Mucosa of stomach (tissue), 1 donor: ENCODE measurements around the gene ABCC8.

Source experiments
- H3K27me3 ChIP-seq: one replicate; pipeline ENCODE4 v1.7.0; 2013; ENCODE audit warnings: mild to moderate bottlenecking, low read length; ENCODE audit not compliant: control insufficient read depth, insufficient read depth
- H3K36me3 ChIP-seq: one replicate; pipeline ENCODE4 v1.7.0; 2013; ENCODE audit warnings: low read length; ENCODE audit not compliant: control insufficient read depth, insufficient read depth
- H3K4me1 ChIP-seq: one replicate; pipeline ENCODE4 v1.7.0; 2013; ENCODE audit warnings: mild to moderate bottlenecking, low read length; ENCODE audit not compliant: control insufficient read depth, insufficient read depth
- H3K4me3 ChIP-seq: one replicate; pipeline ENCODE4 v1.7.0; 2013; ENCODE audit warnings: low read length
- H3K9ac ChIP-seq: one replicate; pipeline ENCODE4 v1.7.0; 2013; ENCODE audit warnings: mild to moderate bottlenecking, low read length, moderate library complexity
- H3K9me3 ChIP-seq: one replicate; pipeline ENCODE4 v1.7.0; 2013; ENCODE audit warnings: mild to moderate bottlenecking, low read length, moderate library complexity; ENCODE audit not compliant: control insufficient read depth
- donor health status: Pancreatic carcinoma.

The ABCC8 gene

DNA sequence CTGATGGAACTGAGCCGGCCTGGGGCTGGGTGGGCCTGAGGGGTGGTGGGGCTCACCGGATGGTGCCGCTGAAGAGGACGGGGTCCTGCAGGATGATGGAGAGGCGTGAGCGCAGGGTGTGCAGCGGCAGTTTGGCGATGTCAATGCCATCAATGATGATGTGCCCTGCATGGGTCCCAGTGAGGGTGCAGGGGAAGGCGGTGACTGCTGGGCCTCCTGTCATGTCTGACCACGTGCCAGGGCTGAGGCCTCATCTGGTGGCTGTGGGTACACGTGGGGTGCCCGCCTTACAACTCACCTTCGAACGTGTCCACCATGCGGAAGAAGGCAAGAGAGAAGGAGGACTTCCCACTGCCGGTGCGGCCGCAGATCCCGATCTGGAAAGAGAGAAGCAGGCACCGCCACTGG is 81.1 kb downstream of the ABCC8 start:
- Histone ChIP-seq H3K4me1 (no peaks in the 10 kb centered on the region), H3K27me3 (peaks cover 8% of the 10 kb centered on the region), H3K4me3 (no peak overlapping the region), H3K9ac (no peak overlapping the region), H3K9me3 (no peaks in the 10 kb centered on the region), H3K36me3 (no peaks in the 10 kb centered on the region)

- H3K36me3 ChIP-seq, result no peaks in the 10 kb centered on the region
- no peaks in the 10 kb centered on the region for H3K4me1 ChIP-seq
- H3K9ac ChIP-seq, result no peak overlapping the region
- H3K27me3 ChIP-seq, result peaks cover 8% of the 10 kb centered on the region
- no peak overlapping the region for H3K4me3 ChIP-seq
- no peaks in the 10 kb centered on the region for H3K9me3 ChIP-seq
These were observed 81.8 kb downstream of the ABCC8 start for GRCh38 chr11:17394743-17395390.

DNA sequence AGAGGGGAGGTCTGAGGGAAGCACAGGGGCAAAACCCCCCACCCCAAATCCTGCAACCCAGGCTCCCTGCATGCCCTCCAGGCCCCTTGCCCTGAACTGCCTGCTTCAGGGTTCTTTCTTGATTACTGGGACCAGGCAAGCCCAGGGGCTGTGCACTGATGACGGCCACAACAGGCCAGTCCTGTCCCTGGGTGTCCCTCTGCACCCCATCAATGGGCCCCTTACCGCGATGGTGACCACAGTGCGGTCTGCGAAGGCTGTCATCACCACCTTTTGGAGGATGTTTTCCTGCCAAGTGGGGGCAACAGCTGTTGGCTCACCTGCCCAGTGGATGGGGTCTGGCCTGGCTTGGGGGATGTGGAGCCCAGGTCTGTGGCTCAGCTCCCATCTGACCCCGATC is 83.2 kb downstream of the ABCC8 start:
- no peaks in the 10 kb centered on the region for H3K9me3 ChIP-seq

DNA sequence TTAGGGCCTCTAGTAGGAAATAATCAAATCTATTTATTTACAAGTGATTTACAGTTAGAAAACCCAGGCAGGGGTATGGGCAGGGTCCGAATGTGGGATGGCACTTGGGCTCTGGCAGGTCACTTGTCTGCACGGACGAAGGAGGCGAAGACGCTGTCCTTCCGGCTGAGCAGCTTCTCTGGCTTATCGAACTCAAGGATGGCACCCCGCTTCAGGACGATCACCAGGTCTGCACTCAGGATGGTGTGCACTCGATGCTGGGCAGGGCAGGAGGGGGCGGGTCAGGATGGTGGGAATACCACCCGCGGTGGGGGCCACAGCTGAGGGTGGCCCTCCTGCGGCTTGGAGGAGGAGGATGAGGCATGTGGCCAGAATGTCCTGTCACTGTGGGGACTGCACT is 83.8 kb downstream of the ABCC8 start:
- no peaks in the 10 kb centered on the region for H3K9me3 ChIP-seq

More for the DNA sequence above, 83.2 kb downstream of the ABCC8 start:
- peaks cover 5% of the 10 kb centered on the region for H3K27me3 ChIP-seq
- no peaks in the 10 kb centered on the region for H3K36me3 ChIP-seq
- H3K9ac ChIP-seq, result no peak overlapping the region
- H3K4me1 ChIP-seq, result no peaks in the 10 kb centered on the region
- no peak overlapping the region for H3K4me3 ChIP-seq

GRCh38 chr11:17391493-17392355 is 84.9 kb downstream of the ABCC8 start:
- no peaks in the 10 kb centered on the region for H3K27me3 ChIP-seq
- H3K4me3 ChIP-seq, result no peak overlapping the region
- H3K9ac ChIP-seq, result no peak overlapping the region
- no peaks in the 10 kb centered on the region for H3K36me3 ChIP-seq
- H3K4me1 ChIP-seq, result no peaks in the 10 kb centered on the region
- no peaks in the 10 kb centered on the region for H3K9me3 ChIP-seq

More for the DNA sequence above, 83.8 kb downstream of the ABCC8 start:
- Histone ChIP-seq H3K36me3 (no peaks in the 10 kb centered on the region), H3K9ac (no peak overlapping the region), H3K27me3 (no peaks in the 10 kb centered on the region), H3K4me3 (no peak overlapping the region), H3K4me1 (no peaks in the 10 kb centered on the region)

GRCh38 chr11:17389957-17390649 is 86.5 kb downstream of the ABCC8 start:
- H3K27me3 ChIP-seq, result no peaks in the 10 kb centered on the region
- H3K36me3 ChIP-seq, result no peaks in the 10 kb centered on the region
- H3K4me1 ChIP-seq, result no peaks in the 10 kb centered on the region
- H3K4me3 ChIP-seq, result no peak overlapping the region
- peak overlapping the region; percentile 36 for H3K9ac ChIP-seq
- no peaks in the 10 kb centered on the region for H3K9me3 ChIP-seq

DNA sequence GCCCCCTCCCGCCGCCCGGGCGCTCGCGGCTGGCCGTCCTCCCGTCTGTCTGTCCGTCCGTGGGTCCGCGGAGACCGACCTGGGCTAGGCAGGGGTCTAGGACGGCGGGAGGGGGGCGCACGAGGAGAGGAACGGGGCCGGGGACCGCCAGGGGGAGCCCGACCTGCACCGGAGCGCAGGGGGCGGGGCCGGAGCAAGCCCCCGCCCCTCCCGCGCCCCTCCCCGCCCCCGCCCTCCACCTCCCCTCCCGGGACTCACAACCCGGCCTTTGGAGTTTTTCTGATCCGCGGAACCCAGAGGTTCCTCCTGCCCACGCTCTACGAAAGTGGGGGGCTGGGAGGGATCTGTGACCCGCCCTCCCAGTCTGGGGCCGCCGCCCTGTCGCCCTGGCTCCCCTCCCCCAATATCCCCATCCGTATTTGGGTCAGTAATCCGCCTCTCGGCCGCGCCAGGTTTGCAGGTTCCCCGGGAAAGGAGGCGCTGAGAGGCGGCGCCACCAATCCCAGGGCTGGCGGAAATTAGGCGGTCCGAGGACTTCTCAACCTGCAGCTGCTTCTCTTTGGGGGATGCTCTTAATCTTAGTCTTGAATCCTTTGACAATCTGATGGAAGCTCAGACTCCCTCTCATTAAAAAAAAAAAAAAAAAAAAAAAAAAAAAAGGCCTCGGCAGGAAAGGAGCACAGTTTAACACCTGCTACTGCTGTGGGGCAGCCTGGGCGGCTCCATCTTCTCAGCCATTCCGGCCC is 87.3 kb downstream of the ABCC8 start:
- no peaks in the 10 kb centered on the region for H3K9me3 ChIP-seq
- H3K4me3 ChIP-seq, result no peak overlapping the region
- H3K9ac ChIP-seq, result peak overlapping the region; percentile 36
- H3K36me3 ChIP-seq, result no peaks in the 10 kb centered on the region
- H3K27me3 ChIP-seq, result no peaks in the 10 kb centered on the region
- H3K4me1 ChIP-seq, result no peaks in the 10 kb centered on the region

GRCh38 chr11:17388609-17389210 is 87.9 kb downstream of the ABCC8 start, which contains the start of gene KCNJ11:
Gene KCNJ11 (minus strand): TSS chr11:17388659. CDS start chr11:17388091, 568 bp downstream.
- Histone ChIP-seq H3K4me1 (no peaks in the 10 kb centered on the region), H3K27me3 (no peaks in the 10 kb centered on the region), H3K9me3 (no peaks in the 10 kb centered on the region), H3K4me3 (no peak within 1 kb of the TSS), H3K9ac (peak within 1 kb of the TSS; percentile 36), H3K36me3 (no peaks in the 10 kb centered on the region)

DNA sequence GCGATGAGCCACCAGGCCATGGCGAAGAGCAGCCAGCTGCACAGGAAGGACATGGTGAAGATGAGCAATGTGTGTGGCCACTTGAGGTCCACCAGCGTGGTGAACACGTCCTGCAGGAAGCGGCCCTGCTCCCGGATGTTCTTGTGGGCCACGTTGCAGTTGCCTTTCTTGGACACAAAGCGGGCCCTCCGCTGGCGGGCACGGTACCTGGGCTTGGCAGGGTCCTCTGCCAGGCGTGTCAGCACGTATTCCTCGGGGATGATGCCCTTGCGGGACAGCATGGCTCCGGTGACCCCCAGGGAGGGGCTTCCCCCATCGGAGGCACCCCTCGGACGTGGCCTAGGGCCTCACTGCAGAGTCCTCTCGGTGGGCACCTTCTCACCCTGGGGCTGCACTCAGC is 88.8 kb downstream of the ABCC8 start:
- Histone ChIP-seq H3K4me3 (no peak overlapping the region), H3K9ac (no peak overlapping the region), H3K9me3 (no peaks in the 10 kb centered on the region), H3K36me3 (no peaks in the 10 kb centered on the region), H3K4me1 (no peaks in the 10 kb centered on the region), H3K27me3 (no peaks in the 10 kb centered on the region)

- H3K27me3 ChIP-seq, result no peaks in the 10 kb centered on the region
These were observed 89.4 kb downstream of the ABCC8 start for GRCh38 chr11:17387254-17387653.

GRCh38 chr11:17386331-17387084 is 90.1 kb downstream of the ABCC8 start:
- Histone ChIP-seq H3K4me3 (no peak overlapping the region), H3K4me1 (no peaks in the 10 kb centered on the region), H3K27me3 (no peaks in the 10 kb centered on the region), H3K36me3 (no peaks in the 10 kb centered on the region), H3K9ac (no peak overlapping the region), H3K9me3 (no peaks in the 10 kb centered on the region)

More at GRCh38 chr11:17387254-17387653, 89.4 kb downstream of the ABCC8 start:
- no peak overlapping the region for H3K9ac ChIP-seq
- no peaks in the 10 kb centered on the region for H3K9me3 ChIP-seq
- H3K36me3 ChIP-seq, result no peaks in the 10 kb centered on the region
- no peak overlapping the region for H3K4me3 ChIP-seq
- H3K4me1 ChIP-seq, result no peaks in the 10 kb centered on the region
